Embryonic facial prominence (tissue), 1 donor: Measurements from ENCODE around the gene C1orf174.

Experiments
- DNase-seq: peaks from one replicate; pipeline ENCODE4 v3.0.0-alpha.2; 2016; ENCODE audit errors: extremely low spot score

Gene C1orf174

GRCh38 chr1:3900150-3900968 is at the start of gene C1orf174:
TSS of gene C1orf174 (minus strand) at chr1:3900272. CDS start at chr1:3900186, 86 bp downstream.
- DNase-seq: peak; percentile 99

GRCh38 chr1:3948344-3948743 is 48.3 kb upstream of the C1orf174 start:
- no peak for DNase-seq

- no peak for DNase-seq
These were observed 46.1 kb upstream of the C1orf174 start for GRCh38 chr1:3945916-3946840.

DNA sequence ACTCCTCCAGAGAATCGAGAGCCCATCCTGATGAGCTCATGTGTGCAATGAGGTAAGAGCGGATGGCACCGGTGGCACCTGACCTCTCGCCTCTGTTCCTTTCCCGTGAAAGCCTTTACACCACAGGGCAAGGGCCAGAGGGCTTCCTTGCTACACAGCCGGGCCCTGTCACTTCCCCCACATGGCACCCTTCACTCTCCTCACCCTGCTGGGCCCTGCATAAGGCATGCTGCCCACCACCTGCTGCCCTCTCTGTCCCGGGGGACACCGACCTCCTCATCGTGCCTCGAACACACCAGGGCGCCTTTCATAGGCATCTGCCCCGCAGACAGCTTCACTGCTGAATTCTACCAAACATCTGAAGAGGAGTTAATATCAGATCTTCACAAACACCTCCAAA is 45.1 kb upstream of the C1orf174 start:
- no peak for DNase-seq

DNA sequence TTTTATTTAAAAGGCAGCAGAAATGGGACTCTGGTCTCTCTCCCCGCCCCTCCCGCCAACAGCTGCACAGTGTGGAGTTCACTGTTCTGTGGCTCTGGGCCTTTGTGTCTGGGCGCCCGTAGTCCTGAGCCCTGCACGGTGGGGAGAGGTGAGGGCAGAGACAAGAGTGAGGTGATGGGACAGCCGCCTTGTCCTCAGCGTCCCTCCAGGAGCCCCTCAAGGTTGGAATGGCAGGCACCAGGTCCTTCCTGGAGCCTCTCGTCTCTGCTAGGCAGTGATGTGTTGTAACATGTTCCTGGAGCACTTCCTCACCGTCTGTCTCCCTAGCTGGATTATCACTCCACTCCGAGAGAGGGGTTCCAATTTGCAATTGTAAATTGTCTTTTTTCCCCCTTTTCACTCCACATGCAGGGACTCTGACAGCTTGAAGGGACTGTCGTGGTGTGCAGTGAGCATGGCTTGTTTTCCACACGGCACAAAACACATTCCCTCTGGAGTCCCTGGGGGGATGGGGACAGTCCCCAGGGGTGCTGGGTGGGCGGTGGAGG is 44.6 kb upstream of the C1orf174 start:
- no peak for DNase-seq

- DNase-seq: no peak
These were observed 43.9 kb upstream of the C1orf174 start for GRCh38 chr1:3943806-3944577.

- DNase-seq: no peak
These were observed 43.0 kb upstream of the C1orf174 start for GRCh38 chr1:3943123-3943431.

DNA sequence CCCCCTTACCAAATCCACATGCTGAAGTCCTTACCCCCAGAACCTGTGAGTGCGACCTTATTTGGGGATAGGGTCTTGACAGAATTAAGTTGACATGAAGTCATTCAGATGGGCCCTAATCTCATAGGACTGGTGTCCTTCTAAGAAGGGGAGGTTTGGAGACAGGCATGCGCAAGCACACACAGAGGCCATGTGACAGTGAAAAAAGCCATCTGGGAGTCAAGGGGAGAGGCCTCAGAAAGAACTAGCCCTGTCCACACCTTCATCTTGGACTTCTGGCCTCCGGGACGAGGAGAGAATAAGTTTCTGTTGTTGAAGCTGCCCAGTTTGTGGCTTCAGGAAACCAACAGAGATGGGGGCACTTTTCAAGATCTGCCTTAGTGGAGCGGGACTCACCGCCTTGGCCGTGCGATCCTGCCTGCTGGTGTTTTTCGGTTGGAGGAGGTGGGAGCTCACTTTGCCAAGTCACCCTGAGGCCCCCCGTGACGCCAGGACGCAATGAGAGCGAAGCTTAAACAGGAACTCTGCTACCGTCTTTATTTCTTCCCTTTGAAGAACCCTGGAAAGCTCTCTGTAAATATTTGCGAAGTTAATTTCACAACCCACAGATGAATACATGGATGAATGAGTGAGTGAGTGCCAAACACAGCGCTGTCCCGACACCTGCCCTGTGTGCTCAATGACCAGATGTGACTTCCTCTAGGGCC is 42.5 kb upstream of the C1orf174 start:
- no peak for DNase-seq

DNA sequence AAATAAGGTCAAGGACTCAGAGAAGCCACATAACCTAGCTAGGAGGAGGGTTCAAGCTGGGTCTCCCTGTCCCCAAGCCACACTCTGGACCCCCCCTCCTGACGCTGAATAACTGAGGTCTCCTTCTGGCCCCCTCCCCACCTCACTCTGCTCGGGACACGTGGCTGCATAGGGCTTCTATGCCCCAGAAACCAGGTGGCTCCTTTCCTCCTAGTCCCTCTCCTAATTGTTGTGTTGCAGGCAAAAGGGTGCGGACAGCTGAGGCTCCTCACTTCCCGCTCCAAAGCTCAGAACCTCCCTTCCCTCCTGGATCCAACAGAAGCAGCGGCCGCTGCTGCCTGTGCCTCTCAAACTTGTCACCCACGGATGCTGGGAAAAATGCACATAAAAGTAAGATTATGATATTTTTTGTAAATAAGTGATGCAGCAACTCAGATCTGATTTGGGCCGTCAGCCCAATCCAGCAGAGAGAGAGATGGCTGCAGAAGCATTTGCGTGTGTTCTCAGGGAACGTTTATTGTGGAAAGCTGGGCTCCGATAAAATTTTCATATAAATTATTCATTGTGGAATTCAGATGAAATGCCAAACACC is 40.8 kb upstream of the C1orf174 start:
- DNase-seq: no peak

DNA sequence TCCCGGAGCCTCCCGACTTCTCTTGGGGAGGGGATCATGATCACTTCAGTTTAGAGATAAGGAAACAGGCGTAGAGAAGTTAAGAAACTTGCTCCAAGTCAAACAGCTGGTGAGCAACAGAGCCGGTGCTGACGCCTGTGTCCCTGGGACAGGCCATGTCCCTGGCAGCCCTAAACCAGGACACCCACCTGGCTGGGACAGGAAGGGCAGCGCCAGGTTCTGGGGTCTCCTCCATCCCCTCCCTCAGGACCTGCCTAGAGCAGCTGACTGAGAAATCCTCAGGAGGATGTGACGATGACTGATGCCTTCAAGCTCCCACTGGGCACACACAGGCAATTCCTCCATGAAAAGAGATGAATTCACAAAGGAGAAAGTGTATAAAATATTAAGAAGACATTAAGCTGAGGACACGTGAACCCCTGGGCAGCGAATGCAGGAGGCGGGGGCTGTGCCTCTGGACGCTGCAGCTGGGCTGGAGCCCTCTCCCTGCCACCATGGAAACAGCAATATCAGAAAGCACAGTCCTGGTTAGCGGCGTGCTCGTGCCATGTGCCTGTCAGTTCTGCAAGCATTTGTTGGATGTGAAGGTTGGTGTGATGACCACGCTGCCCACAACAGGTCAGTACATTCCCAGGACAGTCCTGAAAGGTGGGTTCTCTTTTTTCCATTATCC is 40.1 kb upstream of the C1orf174 start:
- DNase-seq: no peak

DNA sequence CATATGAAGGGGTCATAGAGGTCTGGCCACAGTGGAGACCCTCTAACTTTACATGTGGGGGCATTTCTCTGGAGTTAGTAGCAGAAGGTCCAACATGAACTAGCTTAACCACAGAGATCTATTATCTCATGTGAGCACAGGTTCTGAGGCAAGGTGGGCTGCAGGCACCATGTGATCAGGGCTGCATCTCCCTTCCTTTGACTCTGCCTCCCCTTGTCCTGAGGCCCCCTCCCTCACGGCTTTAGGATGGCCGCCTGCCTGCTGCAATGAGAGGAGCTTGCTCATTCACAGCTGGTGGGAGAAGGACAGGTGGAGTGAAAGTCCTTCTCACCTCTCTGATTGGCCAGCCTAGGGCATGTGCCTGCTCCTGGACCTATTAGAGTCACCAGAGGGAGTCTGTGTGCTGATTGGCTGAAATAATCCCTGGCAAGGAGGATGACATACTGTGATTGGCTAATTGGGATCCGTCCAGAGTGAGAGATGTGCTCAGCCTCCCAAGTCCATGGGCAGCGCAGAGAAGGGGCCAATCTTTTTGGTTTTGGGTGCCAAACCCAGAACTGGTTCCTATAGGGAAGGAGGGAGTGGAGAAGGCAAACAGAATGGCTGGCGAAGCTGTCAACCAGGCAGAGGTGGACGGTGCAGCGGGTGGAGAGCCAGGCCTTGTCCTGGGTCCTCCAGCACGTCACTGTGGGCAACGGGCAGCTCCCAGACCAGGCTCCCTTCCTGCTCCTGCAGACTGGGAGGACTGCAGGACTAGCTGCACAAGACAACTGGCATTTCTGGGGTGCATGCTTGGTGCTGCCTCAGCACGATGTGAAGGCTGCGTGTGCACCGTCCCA is 39.4 kb upstream of the C1orf174 start:
- no peak for DNase-seq

- DNase-seq: no peak
These were observed 32.3 kb upstream of the C1orf174 start for GRCh38 chr1:3932156-3932919.

GRCh38 chr1:3931007-3931912 is 31.2 kb upstream of the C1orf174 start:
- no peak for DNase-seq

DNA sequence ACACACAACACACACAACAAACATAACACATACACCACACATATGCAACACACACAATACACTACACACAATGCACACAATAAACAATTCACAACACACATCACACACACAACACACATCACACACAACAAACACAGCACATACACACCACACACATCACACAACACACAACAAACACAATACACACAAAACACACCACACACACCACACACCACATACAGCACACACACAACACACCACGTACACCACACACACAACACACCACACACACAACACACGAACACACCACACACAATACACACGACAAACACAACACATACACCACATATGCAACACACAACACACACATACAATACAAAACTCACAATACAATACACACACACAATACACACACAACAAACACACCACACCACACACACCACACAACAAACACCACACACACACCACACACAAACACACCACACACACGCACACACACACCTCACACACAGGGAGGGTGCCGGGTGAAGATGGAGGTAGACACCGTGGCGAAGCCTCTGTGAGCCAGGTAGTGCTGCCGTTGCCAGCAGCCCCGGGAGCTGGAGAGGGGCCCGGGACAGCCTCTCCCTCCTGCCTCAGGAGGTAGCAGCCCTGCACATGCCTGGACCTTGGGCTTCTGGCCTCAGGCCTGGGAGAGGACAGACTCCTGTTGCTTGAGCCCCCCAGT is 30.4 kb upstream of the C1orf174 start:
- DNase-seq: no peak

DNA sequence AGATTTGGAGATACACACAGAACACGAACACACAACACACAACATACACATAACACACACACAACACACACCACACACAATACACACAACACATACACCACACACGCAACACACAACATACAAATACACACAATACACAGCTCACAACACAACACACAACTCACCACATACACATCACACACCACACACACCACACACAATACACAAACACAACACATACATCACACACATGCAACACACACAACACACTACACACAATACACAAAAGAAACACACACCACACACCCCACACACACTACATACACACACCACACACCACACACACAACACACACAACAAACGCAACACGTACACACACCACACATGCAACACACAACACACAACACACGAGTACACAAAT is 29.1 kb upstream of the C1orf174 start:
- no peak for DNase-seq

DNA sequence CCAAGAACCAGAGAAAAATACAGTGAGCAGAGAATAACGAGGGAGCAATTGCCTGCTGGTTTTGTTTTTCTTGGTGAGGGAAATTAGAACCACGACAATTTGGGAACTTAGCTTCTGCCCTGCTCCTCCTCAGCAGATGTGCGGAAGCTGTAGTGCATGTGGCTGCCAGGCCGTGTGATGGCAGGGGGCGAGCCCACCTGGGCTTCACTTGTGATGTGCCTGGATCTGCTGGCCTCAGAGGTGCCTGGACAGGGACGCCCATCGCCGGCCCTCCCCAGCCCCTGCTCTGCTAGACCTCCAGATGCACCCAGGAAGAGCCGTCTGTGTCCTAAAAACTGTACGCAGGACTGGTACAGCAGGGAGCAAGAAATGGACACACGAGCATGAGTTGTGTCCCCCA is 28.5 kb upstream of the C1orf174 start:
- no peak for DNase-seq

DNA sequence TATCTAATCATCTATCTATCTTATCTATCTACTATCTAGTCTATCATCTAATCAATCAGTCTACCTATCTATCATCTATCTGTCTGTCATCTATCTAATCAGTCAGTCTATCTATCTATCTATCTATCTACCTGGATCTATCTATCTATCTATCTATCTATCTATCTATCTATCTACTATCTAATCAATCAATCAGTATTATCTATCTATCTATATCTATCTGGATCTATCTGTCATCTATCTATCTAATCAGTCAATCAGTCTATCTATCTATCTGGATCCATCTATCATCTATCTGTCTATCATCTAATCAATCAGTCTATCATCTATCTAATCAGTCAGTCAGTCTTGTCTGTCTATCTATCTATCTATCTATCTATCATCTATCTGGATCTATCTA is 26.9 kb upstream of the C1orf174 start:
- no peak for DNase-seq
